Subcutaneous adipose tissue (tissue), 4 donors: ENCODE measurements around the gene CCL4. TPM values are rescaled to one million over a fixed set of nuclear protein-coding genes. Genes with fewer than 3 reads are reported as not detected.

Source experiments
- total RNA-seq, 4 donors: library from RNA; depleted of rRNA; stranded (reverse); fragments of >200 nt; gene quantifications; one replicate each; pipeline ENCODE4 v1.1.0, GENCODE V29; 2016
- TF ChIP-seq, protein P1 (sequence below): fragments of 450-650 bp; IDR thresholded peaks from one replicate; pipeline ENCODE4 v1.5.1; 2016; ENCODE audit warnings: low read depth, mild to moderate bottlenecking, control low read depth, antibody characterized with exemption, moderate library complexity

CCL4 gene
- total RNA-seq, 4 donors from 2014 or later, result 2.2 to 4.2 (median 3.1) TPM; not detected in 1

DNA sequence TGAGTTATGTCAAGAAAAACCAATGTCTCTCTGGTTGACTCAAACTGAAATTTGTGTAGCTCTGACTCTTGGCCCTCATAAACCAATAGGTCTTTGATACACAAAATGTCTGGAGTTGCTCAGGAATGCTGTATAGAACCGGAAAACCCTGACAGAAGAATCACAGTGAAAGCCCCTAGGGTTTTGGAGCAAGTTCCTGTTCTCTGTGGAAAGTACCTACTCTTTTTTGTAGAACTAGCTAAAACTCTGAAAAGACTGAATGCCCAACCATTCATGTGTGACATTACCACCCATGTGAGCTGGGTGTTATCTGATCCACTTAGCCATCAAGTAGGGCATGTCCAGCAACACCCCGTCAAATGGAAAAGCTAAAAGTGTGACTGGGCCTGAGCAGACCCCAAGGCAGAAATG lies 28.8 kb downstream of the CCL4 start:
- TF ChIP-seq, protein P1, sequence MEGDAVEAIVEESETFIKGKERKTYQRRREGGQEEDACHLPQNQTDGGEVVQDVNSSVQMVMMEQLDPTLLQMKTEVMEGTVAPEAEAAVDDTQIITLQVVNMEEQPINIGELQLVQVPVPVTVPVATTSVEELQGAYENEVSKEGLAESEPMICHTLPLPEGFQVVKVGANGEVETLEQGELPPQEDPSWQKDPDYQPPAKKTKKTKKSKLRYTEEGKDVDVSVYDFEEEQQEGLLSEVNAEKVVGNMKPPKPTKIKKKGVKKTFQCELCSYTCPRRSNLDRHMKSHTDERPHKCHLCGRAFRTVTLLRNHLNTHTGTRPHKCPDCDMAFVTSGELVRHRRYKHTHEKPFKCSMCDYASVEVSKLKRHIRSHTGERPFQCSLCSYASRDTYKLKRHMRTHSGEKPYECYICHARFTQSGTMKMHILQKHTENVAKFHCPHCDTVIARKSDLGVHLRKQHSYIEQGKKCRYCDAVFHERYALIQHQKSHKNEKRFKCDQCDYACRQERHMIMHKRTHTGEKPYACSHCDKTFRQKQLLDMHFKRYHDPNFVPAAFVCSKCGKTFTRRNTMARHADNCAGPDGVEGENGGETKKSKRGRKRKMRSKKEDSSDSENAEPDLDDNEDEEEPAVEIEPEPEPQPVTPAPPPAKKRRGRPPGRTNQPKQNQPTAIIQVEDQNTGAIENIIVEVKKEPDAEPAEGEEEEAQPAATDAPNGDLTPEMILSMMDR, result no peak

DNA sequence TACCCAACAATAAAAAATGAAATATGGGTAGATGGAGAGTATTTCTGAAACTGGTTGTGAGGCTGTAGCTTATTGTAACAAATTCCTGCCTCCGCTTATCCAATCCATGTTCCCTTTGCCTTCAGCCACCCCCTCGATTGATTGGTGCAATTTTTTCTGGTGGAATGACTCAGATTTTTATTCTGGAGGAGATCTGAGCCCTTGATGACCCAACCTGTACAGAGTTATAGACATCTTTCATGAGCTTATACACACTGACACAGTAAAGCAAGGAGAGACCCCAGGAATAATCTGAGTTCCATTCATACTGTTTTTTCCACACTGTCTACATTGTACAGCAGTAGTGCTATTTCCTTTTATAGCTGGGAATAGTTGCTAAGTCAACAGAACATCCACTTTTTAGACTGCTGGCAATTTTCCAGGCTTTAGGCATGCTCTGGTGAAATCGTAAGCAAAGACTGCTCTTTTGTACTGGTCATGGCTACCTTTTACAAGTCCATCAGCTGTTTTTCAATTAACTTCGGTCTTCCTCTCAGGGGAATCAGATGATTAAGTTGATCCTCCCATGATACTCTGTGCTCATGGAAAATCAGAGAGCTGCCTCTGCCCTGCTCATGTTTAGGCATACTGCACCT lies 30.1 kb downstream of the CCL4 start:
- TF ChIP-seq, protein P1, result no peak

DNA sequence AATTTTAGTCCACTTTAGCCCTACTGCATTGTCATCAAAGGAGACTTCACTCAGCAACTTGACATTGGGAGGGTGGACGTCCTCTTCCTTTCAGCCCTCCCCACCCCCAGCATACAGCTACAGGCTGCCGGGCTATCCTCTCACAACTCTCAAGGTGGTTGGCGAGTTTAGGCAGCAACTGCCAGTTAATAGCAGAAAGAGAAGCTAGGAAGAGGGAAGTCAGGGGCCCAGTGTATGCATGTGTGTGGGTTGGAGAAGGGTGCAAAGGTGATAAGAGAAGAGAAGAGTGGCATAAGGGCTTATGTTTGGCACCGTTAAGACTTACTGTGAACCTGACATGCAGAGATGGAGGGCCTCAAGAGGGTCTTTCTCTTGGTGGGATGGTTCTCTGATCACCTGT lies 31.8 kb downstream of the CCL4 start:
- TF ChIP-seq, protein P1, result no peak

DNA sequence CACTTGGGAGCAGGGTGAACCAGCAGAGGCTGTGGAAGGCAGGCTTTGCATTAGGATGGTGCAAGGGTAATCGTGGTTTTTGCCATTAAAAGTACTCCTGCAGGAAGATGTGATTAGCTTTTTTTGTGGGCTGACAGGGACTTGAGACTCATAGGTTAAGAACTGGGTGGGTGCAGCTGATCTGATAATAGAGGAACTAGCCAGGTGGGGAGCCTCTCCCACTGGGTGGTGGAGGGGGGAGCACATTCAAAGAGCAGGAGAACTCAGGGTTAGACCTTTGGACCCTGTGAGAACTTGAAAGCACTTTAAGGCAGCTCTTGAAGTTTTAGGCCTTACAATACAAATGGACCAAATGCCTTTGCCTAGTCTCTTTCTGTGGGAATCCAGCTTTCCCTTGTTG lies 32.4 kb downstream of the CCL4 start:
- TF ChIP-seq, protein P1, result no peak

DNA sequence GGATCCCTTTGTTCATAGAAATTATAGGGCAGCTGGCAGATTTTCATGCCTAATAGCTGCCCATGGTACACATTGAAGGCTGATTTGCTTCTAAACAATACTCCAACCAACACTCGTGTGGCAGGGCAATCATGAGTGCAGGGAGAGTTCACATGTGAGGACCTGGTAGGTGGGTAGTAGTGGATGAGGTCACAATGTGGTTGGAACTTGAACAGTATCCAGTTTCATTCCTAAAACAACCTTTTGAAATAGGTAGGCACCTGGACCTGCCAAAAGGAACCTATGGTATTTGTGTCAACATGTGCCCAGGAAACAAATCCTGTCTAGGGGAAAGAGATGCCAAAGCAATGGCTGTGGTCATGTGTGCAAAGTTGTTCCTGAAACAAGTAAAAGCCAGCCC lies 32.8 kb downstream of the CCL4 start:
- TF ChIP-seq, protein P1, result no peak

DNA sequence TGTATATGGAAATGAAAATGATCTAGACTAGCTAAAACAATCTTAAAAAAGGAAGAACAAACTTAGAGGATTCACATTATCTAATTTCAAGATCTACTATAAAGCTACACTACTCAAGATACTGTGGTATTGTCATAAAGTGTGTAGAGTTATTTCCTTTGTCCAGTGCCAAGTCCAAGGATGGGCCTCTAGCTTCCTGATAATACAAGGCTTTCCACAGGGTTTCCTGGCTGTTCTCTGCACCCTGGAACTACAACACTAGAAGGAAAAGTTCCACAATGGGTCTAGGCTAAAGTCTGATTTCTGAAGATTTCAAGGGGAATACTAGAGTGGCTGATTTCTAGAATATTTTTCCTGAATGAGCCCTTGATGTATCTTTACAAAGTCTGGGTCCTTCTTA lies 38.6 kb downstream of the CCL4 start:
- TF ChIP-seq, protein P1, result no peak

DNA sequence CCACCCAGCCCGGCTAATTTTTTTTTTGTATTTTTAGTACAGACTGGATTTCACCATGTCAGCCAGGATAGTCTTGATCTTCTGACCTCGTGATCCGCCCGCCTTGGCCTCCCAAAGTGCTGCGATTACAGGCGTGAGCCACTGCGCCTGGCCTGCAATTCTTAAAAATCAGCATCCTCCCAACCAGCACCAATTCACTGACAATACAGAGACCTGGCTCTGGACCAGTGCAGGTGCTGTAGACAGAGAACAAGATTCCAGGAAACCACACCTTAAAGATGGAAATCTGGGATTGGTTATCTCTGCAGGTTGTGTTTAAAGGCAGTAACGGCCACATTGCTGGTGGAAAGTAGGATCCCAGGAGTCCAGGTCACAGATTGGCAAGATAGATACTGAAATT lies 39.2 kb downstream of the CCL4 start:
- TF ChIP-seq, protein P1, result no peak
